HuH-7.5 (cell line): ENCODE results near the gene PAK3.

Experiments
- DNase-seq: peaks from one replicate; pipeline ENCODE4 v3.0.0; 2011; ENCODE audit warnings: low spot score

PAK3 gene

GRCh38 chrX:111262086-111262485, 166.1 kb downstream of the PAK3 start:
- DNase-seq: no peak

- DNase-seq: no peak
These were observed 168.4 kb downstream of the PAK3 start for GRCh38 chrX:111264385-111264784.

GRCh38 chrX:111265486-111265885, 169.5 kb downstream of the PAK3 start:
- DNase-seq: no peak

GRCh38 chrX:111268506-111268905, 172.5 kb downstream of the PAK3 start:
- no peak for DNase-seq

GRCh38 chrX:111270339-111270738, 174.3 kb downstream of the PAK3 start, which contains the start of gene CAPN6:
Gene CAPN6, minus strand, starts transcription at chrX:111270483. Its CDS starts 6,547 bp downstream, at chrX:111263936.
- DNase-seq: no peak
